DMS 273 (cell line): ENCODE data around the gene XIRP2.

Experiments used
- DNase-seq: peaks from one replicate; lab custom pipeline; 2025; ENCODE audit not compliant: unreplicated experiment; lab: John Stamatoyannopoulos, UW

The XIRP2 gene

DNA sequence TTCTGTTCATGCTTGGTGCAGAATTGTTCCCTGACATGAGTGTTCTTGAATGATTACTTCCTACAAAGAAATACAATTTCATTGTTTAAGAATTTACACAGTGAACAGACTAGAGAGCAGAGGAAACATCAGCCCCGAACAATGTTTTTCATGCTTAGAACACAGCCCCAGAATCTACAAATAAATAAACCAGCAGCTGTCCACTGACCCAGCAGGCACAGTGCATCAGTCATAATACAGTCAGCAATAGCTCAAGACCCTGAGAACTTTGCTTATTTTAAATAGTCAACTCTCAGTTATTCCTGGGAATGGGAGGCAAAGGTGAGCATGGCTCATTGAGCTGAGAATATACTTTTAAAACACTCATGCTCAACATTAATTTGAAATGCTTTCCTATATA is 38.4 kb downstream of the XIRP2 start:
- no peak for DNase-seq

DNA sequence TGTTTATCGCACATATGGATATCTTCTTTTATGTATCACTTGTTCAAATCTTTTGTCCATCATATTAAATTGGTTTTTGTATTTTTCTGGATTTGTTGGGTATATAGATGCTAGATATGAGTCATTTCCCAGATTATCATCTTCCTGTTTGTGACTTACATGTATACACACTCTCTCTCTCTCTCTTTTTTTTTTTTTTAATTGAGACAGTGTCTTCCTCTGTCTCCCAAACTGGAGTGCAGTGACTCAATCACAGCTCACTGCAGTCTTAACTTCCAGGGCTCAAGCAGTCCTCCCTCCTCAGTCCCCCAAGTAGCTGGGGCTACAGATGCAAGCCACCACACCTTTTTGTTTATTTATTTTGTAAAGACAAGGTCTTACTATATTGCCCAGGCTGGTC is 43.8 kb downstream of the XIRP2 start:
- DNase-seq = no peak

DNA sequence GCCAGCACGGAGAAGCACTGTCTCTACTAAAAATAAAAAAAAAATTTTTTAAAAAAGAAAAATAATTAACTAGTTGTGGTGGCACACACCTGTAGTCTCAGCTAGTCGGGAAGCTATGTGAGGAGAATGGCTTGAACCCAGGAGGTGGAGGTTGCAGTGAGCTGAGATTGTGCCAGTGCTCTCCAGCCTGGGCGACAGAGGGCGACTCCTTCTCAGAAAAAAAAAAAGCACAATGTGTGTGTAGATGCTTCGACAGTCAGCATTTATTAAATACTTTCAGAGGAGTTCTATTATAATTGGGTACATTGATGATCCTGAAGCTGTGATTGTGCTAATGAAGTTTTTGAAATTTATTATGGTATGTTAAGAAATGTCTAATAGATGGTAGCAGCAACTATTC is 46.5 kb downstream of the XIRP2 start:
- peak; percentile 4 for DNase-seq

DNA sequence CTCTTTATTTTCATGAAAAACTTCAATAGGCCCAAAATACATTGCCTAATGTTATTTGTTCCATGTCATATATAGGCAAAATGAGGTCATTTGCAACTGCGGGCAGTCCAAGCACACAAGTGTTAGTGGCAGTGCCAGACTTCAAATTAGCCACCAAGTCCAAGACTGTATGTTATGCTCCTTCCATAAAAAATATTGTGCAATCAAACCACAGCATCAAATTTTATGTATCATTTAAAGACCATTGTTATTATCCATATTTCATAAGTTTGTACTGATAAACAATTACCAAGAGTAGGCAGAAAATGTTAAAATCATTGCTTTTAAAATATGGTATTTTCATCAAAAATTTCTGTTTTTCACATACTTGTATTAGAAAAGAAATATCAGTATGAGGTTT is 54.1 kb downstream of the XIRP2 start:
- DNase-seq = no peak

DNA sequence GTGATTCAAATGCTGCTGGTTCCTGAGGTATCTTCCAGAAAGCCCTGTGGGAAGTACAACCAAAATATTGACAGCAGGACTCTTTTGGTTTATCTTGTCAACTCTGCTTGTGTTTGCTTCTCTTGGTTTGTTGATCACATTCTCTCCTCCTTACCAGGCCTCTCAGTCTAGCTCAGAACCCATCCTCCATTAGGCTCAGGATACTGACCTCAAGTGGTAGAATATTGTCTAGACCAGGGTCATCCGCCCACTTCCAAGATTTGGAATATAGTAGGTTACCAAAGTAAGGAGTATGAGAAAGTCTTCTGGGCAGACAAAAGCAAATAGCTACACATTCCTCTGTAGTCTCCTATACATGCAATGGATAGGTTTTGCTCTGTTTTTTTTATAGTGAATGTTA is 56.6 kb downstream of the XIRP2 start:
- no peak for DNase-seq

DNA sequence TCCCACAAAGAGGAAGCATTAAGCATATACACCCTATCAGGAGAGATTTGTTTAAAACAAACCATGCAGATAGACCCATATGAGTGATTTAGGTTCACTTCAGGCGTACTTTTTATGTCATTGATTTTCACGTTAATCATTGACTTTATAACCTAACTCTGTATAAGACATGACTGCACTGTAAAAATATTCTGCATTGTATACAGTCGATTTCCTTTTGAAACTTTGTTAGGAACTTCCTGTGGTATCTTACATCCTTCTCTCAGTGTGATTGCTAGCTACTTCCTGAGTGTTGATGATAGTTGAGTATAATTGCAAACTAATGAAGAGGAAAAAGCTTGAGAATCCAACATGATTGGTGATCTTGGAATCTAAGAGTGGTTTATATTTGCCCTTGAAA is 69.4 kb downstream of the XIRP2 start:
- no peak for DNase-seq

DNA sequence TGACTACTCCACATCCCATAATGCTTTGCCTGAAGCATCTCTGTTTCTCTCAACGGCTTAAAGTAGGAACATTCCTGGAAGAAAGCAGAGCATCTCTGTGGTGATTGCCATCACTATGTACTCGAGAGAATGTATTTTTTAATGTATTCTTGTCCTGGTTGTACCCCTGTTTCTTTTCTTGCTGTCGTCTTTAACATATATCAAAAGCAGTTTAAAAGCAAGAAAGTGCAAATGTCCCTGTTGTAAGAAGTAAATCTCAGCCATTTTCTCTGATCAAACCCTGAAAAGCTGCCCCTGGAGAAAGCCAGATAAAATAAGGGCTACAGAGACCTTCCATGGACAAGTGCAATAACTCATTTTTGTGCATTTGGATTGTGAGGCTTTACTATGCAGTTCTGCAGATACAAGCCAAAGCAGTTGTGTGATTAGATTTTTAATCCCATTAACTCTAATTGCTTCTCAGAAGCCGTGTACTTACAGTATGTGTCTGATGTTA is 70.8 kb downstream of the XIRP2 start:
- DNase-seq = no peak

DNA sequence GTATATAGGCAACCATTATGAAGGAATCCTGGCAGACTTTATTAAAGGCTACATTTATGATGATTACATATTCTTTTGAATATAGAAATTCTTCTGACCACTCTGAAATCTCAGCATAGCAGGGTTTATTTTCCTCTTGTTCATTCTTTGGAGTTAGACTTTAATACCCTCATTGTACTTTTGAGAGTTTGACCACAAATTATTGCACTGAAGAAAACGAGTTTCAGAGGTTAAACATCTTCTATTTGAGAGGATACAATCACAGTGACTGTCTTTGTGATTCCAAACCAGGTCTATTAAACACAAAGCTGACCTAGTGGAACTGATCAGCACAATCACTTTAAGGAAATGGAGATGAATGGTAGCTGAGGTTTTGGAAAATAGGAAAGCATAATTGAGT is 71.3 kb downstream of the XIRP2 start:
- DNase-seq = no peak

DNA sequence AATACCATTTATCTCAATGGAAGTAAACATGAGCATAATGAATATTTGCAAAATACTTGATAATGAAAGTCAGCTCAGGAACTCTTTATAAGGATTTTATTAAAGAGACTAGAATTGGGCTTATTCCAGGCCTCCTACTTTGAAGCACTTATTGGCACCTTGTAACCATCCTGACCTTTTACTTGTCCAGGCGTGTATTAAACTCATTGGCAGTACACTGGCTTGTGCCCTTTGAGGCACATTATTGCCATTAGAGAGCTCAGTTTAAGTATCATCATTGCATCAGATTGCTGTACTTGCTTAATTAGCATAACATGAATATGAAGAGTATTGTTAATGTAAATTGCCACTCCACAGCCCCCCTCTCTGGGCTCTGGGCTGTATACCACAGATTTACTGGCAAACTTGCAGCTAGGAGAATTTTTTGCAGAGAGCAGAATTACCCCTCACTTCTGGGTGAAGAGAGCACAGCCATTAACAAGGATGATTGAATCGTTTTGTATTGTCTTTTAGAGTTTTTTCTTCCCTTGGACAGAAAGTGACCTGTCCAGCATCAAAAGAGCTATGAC is 72.5 kb downstream of the XIRP2 start:
- DNase-seq = no peak

DNA sequence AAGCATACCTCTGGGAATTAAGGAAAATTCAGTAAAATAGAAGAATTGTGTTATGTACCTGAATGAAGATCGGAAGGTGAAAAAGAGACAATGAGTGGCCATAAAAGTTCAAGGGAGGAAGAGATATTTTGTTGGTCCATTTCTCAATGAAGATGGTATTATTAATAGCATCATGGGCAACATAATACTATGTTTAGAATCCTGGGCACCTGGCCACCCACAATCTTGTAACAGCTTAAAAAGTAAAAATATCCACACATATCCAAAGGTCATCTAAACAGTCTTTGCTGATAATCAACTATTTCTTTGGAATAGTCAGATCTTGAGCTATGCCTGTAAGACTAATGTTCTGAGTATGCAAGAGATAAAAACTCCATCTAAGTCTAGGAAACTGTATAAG is 73.7 kb downstream of the XIRP2 start:
- DNase-seq = no peak

DNA sequence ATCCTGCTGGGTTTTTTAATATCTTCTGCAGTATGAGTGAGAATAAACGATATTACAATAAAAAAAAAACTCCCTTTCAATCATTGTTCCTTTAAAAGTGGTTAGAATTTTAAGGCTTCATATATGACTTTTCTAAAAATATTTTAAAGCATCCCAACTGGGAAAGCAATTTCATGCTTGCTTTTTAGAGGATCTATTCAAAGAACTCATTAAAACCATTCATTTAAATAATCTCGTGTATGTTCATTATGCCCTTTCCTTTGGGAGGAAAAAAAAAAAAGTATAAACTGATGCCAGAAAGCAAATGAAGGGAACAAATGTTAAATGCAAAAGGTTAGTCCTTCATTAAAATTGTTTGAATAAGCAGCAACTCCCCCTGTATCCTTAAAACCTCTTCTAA is 81.2 kb downstream of the XIRP2 start:
- DNase-seq = no peak

DNA sequence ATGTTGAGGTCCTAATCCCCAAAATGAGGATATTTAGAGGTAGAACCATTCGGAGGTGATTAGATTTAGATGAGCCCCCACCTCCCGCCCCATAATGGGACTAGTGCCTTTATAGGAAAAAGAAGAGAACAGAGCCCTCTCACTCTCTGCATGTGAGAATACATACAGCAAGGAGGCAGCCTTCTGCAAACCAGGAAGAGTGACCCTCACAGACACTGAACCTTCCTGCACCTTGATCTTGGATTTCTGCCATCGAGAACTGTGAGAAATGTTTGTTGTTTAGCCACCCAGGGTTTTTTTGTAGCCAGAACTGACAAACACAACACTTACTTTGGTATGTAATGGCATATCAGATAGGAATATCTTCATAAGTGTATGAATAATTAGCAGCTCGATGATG is 83.7 kb downstream of the XIRP2 start:
- no peak for DNase-seq

DNA sequence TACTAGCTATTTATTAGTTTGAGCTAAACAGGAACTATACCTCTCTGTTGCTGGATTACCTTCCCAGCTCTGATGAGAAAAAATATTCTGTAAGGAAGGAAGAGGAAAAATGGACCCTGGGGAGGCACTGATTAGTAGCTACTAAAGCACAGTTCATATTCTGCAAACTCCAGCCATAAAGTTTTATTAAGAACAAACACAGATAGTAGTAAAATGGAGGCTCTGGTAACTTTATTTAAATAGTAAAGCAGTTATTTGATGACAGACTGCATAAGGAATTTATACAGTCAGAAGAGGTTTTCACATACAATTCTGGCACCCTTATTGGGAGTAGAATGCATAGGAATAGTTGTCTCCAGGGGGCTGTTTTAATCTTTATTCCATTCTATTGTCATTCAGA is 84.1 kb downstream of the XIRP2 start:
- DNase-seq = no peak

DNA sequence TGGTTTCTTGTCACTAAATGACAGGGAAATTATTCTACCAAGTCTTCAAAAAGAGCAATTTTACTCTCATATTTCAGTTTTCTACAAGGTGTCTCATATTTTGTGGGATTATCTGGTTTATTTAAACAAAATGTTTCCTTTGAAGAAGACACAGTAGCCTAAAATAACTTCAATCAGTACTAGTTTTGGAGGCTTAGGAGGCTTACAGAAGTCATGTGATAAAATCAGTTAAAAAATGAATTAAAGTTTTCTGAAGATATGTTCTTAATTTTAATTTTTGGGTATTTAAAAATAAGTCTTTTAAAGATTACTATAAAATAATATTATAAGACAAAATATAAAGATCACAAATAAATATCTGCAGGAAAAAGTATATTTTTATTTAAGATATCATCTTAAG is 95.9 kb downstream of the XIRP2 start:
- no peak for DNase-seq

DNA sequence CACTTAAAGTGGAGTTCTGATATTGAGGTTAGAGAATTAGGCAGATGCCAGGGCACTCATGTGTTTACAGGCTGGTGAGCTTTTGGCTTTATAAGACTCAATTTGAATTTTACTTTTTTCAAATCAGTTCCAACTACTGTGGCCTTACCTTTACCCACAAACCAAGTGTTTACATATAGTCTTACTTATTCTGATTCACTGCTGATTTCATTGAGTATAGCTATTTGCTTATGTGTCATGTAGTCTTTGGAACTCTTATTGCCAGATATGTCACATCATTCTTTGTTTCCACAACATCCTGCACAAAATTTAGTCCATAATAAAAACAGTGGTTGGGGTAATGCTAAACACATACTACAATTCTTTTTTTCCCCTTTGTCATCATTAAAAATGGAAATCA is 96.5 kb downstream of the XIRP2 start:
- DNase-seq = no peak

DNA sequence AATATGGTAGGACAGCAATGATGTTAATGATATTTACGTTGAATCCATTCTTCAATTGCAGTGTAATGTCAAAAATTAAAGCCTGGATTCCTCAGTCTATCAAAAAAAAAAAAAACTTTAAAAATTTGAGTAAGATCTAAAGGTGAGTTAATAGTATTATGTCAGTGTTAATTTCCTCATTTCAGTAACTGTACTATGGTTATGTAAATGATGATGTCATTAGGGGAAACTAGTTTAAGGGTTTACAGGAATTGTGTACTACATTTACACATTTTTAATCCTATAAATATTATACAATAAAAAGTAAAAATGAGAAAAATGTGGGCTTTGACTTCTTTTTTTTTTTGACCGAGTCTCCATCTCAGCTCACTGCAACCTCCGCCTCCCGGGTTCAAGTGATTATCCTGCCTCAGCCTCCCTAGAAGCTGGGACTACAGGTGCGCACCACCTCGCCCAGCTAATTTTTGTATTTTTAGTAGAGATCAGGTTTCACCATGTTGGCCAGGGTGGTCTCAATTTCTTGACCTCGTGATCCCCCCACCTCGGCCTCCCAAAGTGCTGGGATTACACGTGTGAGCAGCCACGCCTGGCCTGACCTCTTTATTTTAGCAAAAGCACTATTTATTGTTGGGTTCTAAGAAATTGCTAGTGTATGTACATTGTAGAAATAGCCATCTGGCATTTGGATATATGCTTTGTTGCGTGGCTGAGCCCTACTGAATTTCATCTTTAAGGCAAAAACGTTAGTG is 106.5 kb downstream of the XIRP2 start:
- no peak for DNase-seq

DNA sequence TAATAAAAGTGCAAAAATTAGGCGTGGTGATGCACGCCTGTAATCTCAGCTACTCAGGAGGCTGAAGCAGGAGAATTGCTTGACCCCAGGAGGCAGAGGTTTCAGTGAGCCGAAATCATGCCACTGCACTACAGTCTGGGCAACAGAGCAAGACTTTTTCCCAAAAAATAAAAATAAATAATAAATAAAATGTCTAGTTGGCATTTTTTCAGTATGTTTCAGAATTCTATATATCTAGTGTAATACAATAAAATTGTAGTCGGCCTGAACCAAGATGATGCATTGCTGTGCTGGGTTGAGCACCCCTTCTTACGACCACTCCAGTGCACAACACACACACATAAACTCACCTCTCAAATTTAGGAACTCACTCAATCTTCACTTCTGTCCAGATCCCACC is 108.2 kb downstream of the XIRP2 start:
- DNase-seq = no peak

DNA sequence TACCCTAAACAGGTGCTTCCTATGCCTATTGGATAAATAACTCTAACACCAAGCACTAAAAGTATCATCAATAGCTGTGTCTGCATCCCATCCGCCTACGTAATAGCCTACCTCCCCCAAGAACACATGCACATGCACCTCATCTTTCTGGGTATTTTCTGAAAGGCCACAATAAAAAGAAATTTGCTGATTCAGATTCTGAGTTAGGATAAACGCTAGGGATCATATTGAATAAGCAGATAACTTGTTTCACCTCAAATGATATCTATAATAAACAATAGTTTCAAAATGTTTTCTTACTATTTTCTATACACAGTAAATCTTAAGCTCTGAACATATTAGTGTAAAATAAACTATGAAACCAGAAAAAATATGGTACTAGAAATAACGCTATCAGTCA is 112.9 kb downstream of the XIRP2 start:
- DNase-seq = no peak

DNA sequence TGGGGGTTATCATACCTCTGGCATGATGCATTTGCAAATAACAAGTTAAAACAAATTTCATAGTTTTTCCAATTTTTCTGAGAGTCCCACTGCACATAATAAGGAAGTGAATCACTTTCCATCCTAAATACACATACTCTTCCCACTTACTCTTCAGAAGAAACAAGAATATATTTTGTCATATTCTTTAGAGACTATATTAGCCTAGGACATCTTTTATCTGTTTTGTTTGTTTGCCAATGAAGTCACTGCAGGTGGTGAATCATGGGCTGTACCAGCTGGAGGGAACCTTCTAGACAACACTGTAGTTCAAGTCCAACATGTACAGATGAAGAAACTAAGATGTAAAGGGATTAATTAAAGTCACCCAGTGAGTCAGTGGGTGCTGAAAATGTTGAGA is 116.8 kb downstream of the XIRP2 start:
- DNase-seq = no peak

DNA sequence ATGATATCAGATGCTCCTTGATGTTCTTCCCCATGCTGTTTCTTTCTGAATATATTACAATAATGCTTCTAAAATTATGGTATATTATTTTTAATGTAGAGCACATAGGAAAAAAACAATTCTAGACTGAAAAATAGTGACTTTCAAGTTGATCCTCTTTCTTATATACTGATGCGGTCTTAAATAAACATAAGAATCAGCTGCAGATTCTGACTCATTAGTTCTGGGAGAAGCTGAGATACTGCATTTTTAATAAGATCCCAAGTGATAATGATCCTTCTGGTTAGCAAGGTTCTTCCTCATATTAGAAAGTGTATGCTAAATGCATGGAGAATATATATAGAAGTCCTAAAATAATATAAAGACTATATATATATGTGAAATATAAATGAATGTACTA is 124.9 kb downstream of the XIRP2 start:
- no peak for DNase-seq

DNA sequence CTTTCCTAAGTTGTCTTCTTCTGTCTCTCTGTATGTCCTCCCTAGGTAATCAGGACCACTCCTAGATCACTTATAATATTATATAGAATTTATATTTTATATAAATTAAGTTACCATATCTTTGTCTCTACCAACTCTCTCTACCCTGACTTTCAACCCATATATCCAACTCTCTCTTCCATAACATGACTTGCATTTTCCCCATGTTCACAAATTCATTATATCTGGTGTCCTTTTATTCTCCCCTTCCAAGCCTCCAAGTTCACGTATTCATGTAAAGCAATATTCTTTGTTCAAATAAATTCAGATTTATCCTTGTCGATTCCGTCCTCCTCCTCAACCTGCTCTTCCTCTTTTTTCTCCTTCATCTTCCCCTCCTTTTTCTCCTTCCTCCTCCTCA is 127.5 kb downstream of the XIRP2 start:
- DNase-seq = no peak

DNA sequence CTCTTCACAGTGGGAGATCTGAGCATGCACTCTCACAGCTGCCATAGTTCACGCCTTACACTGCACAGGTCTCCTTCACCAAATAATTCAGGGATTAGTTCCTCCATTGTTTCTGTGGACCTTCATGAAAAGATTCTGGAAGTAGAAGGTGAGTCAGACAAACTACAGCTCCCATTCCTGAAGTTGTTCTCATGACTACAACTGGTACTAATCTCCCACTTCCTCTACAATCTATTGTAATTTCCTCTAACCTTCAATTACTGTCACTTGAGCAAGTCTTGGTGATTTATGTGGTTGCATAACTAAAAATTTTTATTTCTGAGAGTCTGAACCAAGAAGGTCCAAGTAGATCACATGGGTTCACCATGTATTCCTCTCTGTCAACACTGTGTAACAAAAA is 128.7 kb downstream of the XIRP2 start:
- no peak for DNase-seq

DNA sequence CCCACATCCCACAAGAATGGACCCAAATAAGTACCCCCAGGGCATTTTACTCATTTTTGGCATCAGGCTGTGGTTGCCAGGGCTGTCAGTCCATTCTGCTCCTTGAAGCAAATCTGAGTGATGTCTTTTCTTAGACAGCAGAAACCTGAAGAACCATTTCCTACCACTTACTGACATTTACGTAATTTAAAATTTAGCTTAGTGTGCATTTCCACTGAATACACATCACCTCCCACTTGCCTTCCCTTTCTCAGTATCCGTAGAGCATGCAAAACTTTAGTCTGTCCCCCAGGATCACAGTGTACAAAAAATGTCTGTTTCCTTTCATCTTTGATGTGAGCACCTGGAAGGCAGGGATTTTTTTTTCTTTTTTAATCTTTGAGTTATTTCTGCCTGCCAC is 130.3 kb downstream of the XIRP2 start:
- no peak for DNase-seq
